GM21786 (cell line): ENCODE results near the gene PTGR3.
A peak's percentile ranks its signal among the peaks of the same experiment; 100 is the strongest.
"Not testable (repeated sequence)": the region's sequence is repeated elsewhere in the genome, so short reads cannot be mapped to it uniquely, and the experiment has no call there.

Experiments used
- ATAC-seq: cut with Tn5 transposase; IDR thresholded peaks from one replicate; pipeline ENCODE4 v1.9.1; 2021; ENCODE audit not compliant: unreplicated experiment

Gene PTGR3

DNA sequence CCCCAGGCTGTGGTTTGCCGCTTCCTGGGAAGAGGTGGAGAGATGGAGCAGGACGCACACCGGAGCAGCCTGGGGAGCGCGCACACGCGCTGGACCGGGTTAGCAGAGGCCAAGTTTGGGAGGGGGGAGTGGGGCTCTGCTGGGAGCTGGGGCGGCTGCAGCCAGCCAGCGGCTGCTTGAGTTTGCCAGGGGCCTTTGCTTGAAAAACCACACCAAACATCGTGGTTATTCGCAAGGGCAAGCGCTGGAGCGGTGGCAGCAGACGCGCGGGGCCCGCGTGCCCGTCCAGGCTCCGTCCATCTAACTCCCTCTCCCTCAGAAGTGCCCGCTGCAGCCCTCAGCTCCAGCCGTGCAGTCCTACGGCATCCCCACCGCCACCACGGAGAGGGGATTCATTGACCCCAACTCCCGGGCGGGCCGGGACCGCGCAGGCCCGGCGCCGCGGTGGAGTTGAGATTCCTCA, 4.6 kb downstream of the PTGR3 start:
- ATAC-seq: no peak

DNA sequence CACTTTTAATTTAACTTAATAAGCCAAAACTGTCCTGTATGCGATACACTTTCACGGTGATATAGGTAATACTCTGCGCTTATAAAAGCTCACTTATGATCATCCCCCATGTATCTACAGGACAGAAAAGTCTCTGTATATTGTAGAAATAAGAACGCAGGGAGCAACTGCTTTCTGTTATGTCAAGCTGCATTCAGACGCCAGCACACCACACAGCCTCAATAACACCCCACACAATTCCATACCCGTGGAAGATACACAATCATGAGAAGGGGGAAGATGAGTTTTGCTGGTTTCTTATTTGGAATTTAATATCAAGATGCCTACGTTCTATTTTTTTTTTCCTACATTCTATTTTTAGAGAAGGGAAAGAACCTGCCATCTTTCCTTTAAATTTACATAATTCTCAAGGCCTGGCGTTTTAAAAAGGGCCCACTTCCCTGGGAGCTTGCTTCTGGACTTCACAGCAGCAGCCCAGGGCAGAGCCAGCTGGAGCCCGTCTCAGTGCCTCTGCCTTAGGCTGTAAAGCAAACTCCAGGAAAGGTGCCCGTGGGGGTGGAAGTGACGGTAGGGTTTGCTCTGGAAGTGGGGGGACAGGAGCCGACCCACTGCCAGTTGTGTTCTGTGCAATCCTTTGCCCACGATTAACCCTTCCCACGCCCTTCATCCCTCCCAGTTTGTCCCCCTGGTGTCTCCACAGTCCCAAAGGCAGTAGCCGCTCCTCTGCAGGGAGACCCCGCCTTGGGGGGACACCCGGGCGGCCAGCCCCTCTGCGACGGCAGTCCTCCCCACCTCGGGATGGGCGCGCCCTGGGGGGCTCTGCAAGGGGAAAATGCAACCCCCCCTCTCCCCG, 5.3 kb downstream of the PTGR3 start:
- no peak for ATAC-seq

DNA sequence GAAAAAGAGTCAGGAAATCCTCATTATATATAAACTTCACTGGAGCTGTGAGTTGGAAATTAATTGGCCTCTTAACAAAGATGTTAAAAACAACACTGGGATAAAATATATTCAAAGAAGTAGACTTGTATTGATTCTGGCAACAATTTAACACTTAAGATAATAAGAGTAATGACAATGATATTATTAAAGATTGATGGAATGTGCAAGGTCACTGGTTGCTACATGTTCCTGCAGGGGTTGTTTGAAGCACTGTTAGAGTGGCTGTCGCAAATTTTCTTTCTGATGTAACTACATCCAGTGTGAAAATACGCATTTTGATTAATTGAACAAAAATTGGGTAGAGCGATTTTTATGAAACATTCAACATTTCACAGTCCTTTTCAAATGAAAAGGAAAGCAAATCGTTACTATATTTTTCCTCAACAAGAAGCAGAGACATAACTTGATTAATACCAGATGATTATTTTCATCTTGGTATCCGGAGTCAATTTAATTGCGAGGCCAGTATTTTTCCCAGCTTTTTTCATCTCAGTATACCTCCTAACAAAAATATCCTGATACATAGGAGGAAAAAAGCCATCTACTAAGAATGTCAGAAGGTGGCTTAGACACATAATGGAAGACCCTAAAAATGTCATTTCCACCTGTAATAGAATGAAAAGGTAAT, 6.1 kb downstream of the PTGR3 start:
- no peak for ATAC-seq

DNA sequence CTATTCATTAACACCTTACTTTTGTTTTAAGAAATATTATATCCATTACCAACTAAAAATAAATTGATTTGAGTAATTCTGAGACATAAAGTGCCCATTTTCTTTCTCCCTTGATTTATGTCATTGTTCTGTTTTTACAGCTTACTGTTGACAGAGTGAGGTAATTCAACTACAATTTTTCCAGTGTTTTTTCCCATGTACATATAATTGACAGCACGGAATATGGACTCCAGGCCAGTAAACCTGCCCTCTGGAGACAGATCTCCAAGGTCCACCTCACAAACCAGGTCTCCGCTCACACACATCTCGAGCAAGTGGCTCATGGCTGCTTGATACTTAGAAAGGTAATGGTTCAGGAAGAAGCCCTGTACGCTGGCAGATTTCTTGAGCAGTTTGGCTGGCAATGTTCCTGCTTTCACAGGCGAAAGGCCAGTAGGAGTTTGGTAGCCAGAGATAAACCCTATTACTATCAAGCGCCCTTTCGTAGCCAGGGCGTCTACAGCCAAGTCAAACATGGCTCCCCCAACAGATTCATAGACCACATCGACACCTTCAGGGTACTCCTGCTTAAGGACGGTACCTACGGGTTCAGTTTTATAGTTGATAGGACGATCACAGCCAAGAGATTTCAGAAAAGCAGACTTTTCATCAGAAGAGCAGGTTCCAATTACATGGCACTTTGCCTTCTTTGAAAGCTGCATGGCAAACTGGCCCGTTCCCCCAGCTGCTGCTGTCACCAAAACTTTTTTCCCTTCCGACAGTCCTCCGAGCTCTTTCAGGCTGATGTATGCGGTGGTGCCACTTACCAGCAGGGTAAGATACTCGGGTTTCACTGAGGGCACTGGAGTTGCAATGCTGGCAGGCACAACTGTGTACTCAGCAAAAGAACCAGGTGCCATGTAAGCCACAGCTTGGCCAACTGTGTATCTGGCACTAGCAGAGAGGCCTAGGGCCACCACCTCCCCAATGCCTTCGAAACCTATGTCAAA, 7.4 kb downstream of the PTGR3 start:
- no peak for ATAC-seq

DNA sequence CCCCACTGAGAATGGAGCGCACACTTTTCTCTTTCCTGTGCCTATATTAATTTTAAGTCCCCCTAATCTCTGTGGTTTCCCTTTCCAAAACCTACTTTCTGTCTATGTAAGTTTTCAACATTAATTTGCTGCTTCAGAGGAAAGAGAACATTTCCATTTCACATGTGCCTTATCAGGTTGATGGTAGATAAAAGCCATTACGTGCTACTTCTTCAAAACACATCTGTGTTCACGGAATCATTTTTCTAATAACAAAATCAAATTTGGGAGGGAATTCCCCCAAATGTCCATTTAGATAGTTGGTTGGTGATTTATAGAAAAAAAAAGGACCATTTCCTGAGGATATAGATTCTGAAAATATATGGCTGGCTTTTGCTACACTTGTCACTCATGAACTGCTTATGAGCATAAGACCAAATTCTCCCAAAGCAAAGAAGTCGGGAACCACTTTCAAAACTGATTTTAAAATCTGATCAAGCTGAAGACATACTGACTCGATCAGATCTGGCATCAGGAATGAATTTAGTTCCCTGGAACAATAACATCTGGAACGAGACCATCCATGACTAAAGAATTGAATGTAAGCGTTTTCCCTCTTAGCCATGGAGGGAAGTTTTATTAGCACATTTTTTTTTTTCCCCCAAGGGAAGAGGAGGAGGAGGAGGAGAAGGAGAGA, 8.2 kb downstream of the PTGR3 start:
- ATAC-seq: no peak

DNA sequence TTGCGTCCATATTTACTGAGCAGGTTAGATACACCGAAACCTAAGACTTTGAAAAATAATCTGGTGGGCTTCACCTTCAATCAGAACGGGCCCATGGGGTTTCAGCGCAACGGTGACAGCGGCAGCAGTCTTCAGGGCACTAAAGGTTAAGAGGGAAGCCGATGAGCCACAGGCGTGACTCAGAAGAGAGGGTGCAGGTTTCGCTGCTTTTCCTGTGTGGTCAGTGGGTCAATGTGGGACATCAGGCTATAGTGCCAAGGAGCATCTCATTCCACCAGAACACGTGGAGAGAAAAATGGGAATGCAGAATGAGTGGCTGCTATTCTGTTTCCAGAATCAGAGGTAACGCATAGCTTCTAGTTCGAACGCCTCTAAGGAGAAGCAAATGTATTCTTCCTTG, 8.9 kb downstream of the PTGR3 start:
- no peak for ATAC-seq

DNA sequence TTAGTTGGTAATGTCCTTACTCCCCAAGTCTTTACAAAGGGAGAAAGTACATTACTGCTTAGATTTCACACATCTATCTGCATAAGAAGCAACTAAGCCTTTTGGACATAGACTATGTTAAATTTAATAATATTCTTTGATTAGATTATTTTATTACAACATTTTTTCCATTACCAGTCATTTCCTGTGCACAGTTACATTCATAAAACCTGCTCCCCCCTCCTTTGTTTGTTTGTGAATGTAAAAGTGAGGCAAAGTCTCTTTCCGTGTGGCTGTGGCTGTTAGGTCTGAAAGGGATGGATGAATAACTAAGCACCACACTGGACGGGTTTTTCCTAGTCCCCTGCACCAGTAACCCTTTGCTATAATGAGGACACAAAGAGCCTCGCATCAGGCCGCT, 9.6 kb downstream of the PTGR3 start:
- no peak for ATAC-seq

DNA sequence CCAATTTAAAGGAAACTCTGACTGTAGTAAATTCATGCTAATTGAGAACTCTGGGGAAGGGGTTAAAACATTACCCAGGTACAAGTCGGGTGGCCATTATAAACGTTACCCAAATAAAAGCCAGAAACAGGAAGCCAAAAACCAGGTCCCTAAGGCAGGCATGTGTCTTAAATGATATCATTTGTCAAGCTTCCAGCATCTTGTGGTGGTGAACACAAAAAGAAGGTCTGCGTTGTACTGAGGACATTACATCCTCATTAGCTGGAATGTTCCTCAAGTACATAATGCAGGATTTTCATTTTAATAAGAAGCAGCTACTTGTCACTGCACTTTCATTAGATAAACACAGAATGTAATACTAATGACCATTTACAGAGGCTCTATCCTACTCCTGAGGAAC, 10.9 kb downstream of the PTGR3 start:
- ATAC-seq: no peak

DNA sequence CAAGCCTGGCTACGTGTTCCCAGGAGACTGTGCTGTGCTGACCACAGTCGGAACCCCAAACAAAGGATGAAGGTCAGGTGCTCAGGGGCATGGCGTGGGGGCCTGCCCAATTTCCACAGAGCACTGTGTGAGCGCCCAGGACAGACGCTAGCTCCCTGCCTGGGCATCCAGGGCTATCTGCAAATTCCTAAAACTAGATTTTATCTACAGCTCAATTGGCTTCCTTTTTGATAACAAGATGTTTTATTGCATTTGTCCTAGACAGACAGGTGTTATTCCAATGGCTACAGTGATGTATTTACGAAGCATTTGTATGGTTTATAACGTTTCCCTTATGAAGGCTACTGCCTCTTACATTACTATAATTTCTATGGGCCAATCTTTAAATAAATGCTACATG, 16.0 kb downstream of the PTGR3 start:
- no peak for ATAC-seq

DNA sequence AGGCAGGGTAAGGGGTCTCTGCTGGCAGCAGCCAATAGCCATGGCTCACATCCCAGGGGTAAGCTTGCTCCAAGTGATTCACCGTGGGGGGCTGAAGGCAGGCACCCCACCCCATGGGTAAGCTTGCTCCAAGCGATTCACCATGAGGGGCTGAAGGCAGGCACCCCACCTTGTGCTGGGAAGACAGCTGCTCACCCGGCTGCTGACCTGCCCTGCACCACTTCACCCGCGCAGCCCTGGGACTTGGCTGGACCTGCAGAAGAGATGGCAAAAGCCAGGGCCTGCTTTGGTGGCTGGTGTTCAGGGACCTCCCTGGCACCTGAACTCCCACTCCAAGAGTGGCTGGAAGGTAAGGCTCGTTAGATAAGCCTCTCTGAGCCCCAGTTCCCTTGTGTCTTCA, 19.2 kb downstream of the PTGR3 start:
- ATAC-seq: no peak

DNA sequence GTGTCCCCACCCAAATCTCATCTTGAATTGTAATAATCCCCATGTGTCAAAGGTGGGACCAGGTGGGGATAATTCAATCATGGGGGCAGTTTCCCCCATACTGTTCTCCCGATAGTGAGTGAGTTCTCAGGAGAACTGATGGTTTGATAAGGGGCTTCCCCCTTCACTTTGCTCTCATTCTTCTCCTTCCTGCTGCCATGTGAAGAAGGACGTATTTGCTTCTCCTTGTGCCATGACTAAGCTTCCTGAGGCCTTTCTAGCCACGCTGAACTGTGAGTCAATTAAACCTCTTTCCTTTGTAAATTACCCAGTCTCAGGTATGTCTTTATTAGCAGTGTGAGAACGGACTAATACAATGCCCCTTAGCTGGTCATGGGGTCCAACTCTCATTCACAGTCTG, 21.2 kb downstream of the PTGR3 start:
- not testable (repeated sequence) for ATAC-seq

DNA sequence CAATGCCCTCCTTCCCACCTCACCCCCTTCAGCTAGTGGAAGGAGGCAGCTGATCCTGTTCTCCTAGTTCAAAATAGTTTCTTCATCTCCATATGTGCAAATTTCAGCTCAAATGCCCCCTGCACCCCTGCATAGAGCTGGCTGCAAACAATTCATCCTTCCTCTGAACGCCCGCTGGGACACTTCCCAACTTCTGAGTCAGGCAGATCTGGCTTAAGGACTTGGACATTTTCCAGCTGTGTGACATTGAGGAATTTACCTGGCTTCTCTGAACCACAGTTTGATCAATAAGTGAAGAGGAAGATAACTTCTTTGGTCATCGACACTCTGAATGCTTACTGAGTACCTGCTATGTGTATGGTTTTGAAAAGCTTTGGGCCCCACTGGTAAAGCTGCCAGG, 23.5 kb downstream of the PTGR3 start:
- ATAC-seq: no peak

DNA sequence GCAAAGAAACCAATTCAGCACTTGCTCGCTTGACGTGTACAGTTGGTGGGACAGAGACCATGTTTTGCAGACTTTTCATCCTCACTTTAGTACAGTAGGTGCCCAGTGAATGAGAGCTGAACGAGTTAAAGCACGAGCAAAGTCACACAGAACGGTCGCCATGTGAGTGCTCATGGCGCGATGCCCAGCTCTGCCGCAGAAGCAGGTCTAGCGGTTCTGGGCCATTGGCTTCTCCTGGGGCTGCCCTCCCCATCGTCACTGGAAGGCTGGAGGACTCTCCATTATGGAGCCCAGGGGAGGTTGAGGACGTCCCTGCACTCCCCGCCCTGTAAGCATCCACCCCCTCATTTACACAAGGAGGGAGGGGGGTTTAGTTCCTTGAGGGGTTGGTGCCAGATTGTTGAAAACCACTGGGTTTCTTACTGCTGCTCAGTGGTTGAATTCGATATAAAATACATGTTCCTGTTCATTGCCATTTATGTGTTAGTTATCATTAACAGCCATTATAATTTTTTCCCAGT, 24.9 kb downstream of the PTGR3 start:
- no peak for ATAC-seq

DNA sequence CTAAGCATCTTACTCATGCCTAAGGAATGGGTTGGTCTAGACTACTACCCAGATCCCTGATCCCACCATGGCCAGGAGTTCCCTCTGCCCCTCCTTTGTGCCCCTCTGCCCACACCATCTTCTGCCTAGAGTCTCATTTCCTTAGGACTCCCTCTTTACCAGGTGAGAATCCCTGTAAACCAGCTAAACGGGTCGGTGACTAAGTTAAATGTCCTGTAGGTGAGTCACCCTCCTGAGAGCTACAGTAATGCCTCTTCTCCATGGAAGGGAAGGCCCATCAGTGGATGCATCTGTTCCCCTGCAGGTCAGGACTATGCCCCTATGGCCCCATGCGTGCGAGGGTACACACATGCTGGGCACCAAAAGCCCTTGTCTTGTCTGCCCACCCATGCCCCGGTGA, 25.4 kb downstream of the PTGR3 start:
- ATAC-seq: no peak

DNA sequence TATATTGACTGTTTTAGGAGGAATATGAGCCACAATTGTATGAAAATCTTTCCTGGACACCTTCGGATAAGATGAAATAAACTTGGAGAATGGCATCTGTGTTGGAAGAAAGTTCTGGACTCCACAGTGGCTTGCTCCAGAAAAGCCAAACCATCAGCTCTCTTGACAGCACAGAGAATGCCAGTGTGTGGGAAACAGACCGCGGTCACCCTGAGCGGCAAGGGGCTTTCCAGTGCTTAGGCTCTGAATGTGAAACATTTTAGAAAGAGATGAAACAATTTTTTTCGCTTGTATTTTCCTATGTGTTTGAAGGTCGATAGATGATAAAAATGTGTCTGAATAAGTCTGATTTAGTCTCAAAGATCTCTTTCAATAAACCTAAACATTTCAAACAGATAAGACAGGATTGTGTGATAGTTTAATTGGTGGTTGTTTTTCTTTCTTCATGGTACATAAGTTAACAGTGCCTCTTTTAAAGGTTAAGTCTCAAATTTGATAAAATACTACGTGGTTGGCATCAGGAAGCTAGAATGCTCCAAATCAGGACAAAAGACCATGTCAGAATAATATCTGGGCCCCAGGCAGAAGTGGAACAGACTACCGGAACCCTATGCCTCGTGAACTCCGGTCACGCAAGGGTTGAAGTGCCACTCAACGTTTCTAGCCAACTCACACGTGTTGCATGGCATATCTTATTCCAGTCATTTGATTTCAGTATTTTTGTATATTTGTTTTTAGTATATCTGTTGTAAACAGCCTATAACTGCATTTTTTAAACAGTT, 28.9 kb downstream of the PTGR3 start:
- no peak for ATAC-seq

DNA sequence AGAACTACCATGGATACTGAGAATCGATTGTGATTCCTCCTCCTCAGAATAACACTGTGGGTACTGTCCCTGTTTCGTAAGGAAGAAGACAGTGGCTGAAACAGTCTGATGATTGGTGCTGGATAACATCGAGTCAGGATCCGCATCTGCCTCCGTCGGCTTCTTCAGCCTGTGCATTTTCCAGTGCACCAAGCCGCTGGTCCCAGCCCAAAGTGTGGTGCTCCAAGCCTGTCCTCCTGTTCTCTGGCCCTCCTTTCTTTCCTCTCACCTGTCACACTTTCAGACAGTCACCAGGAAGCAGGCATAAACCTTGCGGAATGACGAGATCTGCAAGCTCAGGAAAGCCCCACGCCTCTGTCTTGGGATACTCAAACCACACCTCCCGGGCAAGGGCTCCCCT, 30.6 kb downstream of the PTGR3 start:
- ATAC-seq: no peak

DNA sequence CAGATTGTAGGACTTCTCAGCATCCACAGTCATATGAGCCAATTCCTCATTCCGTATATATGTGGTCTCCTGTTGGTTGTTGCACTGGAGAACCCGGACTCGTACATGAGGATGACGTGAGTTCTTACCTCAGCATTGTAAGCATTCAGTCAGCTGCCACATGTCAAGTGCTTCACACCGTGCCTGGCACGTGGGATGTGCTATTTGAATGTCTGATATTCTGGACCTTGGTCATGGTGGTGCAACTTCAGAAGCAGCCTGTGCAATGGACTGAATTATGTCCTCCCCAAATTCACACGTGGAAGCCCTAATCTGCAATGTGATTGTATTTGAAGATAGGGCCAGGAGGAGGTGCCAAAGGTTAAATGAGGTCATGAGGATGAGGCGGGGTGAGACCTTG, 32.1 kb downstream of the PTGR3 start:
- ATAC-seq: no peak

DNA sequence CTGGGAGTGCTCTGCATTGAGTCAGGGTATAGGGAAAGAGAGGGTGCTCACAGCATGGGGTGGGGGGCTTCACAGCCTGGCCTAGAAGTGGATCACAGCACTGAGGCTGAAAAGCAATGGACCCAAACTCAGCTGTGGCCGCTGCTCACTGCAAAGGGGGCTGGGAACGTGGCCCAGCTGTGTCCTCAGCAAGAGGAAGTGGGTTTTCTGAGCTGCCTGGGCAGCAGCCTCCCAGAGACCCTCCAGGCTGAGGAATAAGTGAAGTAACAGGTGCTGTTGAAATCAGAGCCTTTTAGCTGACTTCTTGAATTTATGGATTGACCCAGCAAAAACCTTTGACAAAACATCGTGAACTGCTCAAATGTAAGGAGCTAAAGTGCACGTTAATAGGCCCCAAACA, 35.2 kb downstream of the PTGR3 start:
- no peak for ATAC-seq

DNA sequence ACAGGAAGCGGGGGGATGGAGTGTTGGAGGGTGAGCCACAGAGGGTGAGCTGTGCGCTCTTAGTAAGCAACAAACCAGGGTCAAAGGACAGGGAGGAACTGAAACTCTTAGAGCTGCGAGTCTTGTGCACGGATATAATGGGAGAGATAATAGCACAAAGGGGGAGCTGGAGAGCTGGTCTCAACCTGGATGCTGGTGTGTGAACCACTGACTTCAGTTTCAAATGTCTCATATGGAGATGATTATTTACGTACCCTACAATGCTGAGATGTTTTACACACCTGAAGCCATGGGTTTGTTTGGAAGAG, 35.9 kb downstream of the PTGR3 start:
- ATAC-seq: peak; percentile 100
